Measurements from ENCODE around the gene HSPA9.

HSPA9 gene

DNA sequence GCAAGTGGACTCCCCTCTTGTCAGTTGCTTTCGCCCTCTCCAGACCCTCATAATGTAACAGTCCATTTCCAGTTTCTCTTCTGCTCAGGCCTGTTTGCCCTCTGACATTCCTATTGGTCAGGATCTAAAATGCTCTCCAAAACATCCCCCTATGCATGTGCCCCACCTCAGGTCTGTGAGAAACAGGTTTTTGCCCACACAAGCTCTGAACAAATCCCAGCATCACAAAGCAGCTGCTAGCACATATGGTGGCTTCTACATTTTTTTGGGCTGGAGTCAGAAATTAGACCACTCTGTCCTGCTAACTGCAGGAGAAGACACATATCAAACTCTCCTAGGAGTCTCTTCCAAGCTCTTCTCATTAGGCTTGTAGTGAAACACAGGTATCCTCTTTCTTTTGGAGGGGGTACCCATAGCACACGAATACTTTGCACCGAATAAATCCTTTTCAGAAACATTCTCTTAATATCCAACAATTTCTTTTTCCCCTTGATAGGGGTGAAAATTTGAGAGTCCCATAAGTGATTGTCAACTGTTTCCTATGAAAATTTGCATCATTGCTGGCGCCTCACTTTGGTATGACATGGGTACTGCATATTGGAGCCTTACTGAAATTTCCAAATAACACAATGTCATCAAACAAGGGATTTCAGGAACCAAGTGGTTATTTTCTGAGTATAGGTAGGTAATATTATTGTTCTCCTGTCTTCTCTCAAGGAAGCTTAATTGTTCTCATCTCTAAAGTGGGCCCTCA is 19.3 kb upstream of the HSPA9 start:
- peak; percentile 39 for DNase-seq

DNA sequence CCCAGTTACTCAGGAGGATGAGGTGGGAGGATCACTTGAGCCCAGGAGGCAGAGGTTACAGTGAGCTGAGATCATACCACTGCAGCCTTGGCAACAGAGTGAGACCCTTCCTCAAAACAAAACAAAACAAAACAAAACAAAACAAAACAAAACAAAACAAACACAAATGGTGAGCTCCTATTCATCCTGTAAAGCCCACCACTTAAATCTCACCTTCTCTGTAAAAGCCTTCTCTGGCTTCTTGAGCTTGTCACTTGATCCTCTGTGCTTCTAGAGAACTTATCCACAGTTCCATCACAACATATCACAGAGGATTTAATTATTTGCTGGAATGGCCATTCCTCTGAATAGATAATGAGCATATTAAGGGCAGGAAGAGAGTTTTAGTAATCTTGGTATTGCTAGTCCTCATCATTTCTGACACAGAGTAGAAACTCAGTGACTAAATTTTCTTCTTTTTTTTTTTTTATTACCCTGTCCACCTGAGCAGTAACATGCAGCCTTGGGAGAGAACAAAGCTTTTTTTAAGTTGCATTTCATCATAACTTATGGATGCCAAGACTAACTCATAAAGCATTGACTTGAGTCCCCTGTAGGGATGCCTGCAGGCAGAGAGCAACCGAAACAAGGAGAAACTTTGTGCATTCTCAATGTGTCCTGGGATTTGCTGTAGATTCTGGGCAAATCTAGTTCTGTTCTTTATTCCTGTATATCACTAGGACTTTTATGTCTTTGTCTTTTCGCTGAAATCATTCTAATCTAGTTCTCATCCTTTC is 13.0 kb upstream of the HSPA9 start:
- DNase-seq: no peak

DNA sequence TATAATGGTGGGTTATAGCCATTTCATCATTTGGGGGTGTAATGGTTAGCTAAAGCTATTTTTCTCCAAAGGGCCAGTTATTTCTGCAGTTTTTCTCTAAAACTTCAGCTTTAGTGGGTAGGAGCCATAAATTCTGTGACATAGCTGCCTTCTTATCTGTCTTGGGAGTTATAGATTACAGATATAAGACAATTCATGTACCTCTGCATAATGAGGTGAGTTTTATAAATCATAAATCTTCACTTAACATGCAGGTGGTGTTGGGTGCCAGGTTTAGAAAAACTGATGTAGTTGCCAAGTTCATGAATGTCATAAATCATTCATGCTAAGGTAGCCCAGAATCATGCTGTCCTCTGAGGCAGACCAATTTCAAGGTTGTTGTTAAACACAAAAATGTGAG is 10.0 kb upstream of the HSPA9 start:
- no peak for DNase-seq

DNA sequence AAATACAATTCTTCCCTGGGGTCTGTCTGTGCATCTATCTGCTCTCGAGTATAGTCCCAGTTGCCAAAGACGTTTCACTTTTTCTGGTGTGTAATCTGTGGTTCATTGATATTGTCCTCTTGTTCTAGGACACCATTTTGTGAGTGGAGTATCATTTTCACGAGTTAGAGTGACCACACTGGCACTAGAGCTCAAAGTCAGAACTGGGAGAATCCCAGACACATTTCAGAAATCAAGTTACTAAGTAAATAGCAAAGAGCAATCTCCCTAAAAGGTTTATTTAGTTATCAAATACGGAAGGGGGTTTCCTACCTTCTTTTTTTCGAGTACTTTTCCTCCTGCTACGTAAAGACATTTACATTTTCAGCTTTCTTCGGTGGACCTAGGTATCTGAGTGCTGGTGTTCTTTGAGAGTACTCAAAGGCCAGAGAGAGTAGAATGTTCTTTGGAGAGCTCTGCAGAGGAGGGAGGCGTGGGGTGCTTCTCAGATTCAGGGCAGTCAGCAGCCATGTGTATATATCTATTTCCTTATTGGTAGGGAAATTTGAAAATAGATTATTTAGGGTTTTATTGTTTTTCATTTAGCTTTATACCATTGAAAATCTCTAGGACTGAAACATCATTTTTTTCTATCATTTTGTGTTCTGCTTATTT is 8.9 kb upstream of the HSPA9 start:
- DNase-seq: no peak

DNA sequence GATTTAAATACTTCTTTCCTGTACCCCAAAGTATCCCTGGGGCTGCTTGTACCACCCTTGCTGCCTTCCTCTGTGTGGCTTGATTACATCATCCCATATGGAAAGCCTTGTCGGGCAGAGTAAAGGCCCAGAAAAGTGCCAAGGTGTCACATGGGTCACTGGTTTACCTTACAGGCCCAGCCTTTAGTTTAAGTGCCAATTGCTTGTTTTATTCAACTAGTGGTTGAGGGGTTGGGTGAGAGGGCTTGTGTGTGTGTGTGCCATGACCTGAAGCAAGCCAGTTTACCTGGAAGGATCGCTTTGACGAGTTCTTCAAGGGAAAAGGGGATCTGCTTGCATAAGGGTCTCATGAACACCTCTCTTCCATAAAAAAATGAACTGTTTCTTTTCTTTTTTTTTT is 7.8 kb upstream of the HSPA9 start:
- no peak for DNase-seq

DNA sequence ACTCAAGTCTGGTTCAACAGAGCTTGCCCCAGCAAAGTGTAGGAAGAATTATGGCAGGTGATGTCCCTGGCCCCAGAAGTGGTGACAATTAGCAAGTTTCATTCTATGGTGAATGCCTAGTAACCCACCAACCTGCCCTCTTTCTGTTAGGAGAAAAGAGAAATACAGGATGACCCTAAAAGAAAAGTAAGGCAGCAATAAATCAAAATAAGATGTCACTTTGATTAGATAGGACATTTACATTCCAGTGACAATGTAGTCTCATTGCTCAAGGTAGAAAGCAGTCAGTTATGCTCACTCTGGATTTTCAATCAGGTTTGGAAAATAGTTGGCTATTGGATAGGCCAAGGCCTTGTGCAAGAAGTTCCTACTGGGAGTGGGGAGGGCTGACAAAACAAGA is 5.6 kb upstream of the HSPA9 start:
- no peak for DNase-seq

DNA sequence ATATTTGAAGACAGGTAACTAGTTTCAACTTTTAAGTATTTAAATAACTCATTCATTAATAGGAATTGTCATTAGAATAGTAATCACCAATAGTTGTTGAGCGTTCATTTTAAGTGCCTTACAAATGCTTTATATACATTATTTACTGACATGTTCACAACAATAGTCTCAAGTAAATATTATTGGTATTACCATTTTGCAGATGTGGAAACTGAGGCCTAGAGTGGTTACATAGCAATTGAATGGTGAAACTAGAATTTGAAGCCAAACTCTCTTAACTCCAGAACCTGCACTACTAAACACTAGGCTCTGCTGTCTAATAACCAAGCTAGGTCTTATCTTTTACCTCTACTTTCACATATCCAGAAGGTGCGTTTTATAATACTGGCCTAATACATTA is 4.8 kb upstream of the HSPA9 start:
- no peak for DNase-seq

DNA sequence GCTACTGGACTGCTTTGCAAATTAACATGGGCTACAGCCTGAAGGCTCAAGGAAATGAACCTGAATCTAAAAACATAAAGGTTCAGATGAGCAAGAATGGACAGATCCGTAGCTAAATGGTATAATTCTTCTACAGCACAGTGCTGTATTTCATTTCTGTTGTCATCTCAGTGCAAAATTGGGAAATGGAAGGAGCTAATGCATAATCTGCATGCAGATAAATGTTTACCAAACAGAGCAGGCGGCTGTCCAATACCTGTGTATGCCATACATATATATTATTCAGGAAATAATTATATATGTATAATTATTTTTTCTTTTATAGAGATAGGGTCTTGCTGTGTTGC is 4.3 kb upstream of the HSPA9 start:
- no peak for DNase-seq

DNA sequence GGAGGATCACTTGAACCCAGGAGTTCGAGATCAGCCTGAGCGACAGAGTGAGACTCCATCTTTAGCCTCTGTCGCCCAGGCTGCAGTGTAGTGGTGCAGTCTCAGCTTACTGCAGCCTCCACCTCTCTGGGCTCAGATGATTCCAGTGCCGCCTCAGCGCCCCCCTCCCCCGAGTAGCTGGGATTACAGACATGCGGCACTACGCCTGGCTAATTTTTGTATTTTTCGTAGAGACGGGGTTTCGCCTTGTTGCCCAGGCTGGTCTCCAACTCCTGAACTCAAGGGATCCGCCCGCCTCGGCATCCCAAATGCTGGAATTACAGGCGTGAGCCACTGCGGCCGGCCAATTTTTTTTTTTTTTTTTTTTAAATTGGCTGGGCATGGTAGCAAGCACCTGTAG is 2.3 kb upstream of the HSPA9 start:
- DNase-seq: no peak

DNA sequence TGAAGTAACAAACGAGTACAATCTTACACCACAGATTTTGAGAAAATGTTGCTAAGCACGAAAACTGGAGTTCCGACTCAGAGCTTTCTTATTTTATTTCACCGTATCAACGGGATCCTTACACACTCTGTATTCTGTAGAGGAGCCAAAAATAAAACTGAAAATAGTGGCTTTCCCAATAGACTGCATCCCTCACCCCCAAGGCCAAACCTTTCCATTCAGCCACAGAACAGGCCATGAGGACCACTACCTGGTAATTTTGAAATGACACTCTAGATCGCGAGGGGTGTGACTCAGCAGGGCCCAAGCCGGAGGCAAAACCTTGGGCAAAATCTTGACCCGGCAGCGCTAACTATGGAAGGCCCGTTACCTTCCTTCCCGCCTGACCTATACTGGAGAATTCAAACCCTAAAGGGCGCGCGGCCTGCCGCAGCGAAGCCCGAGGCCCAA is 432 bp downstream of the HSPA9 start:
- DNase-seq: peak; percentile 59

DNA sequence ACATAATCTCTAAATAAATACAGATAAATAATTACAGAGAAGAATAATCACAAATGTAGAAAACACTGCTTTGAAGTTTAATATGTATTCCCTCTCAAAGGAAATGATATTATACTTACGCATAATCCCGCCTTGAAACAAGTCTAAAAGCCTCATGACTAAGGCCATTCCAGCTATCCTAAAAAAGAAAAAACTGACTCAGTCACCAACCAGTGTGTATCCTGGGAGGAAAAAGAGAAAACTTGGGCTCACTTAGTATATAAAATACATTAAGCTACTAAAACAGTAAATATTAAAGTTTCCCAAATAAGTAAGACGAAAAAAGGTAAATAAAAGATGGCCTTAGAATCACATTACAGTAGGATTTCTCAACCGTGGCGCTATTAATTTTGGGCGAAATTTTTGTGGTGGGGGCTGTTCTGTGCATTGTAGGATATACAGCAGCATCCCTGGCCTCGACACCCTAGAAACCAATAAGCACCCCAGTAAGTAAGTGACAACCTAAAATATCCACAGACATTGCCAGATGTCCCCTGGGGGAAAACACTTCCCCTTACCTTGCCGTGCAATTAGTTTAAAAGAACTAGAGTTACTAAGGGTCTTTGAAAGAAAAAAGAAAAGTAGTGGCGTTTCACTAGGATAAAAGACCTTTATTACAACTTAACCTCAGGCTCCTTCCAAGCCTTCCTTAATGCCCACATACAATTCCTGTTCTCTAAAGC is 1.1 kb downstream of the HSPA9 start:
- DNase-seq: no peak

DNA sequence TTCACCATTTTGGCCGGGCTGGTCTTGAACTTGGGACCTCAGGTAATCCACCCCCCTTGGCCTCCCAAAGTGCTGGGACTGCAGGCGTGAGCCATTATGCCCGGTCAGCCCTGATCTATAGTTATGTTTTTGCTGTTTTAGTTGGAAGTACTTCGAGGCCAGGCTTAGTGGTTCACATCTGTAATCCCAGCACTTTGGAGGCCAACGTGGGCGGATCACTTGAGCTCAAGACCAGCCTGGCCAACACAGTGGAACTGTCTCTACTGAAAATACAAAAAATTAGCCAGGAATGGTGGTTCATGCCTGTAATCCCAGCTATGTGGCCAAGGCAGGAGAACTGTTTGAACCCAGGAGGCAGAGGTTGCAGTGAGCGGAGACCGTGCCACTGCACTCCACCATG is 2.0 kb downstream of the HSPA9 start:
- no peak for DNase-seq

DNA sequence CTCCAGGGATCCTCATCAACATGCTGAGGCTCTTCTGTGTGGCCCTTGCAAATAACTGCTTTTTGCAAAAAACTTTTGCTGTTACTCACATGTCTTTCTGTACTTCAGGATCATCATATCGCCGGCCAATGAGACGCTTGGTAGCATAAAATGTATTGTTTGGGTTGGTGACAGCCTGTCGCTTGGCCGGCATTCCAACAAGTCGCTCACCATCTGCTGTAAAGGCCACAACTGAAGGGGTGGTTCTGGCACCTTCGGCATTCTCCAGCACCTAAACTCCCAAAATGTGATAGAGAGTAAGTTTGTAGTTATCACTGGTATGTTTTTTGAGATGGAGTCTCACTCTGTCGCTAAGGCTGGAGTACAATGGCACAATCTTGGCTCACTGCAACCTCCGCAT is 4.3 kb downstream of the HSPA9 start:
- DNase-seq: no peak

DNA sequence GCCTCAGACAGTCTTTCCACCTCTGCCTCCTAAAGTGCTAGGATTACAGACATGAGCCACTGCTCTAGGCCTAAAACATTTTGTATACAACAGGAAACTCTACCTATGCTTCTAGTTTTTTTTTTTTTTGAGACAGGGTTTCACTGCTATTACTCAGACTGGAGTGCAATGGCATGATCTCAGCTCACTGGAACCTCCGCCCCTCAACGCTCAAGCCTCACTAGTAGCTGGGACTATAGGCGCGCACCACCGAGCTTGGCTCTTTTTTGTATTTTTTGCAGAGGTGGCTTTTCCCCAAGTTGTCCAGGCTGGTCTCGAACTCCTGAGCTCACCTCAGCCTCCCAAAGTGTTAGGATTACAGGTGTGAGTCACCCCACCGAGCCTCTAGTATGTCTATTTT is 5.4 kb downstream of the HSPA9 start:
- DNase-seq: no peak

DNA sequence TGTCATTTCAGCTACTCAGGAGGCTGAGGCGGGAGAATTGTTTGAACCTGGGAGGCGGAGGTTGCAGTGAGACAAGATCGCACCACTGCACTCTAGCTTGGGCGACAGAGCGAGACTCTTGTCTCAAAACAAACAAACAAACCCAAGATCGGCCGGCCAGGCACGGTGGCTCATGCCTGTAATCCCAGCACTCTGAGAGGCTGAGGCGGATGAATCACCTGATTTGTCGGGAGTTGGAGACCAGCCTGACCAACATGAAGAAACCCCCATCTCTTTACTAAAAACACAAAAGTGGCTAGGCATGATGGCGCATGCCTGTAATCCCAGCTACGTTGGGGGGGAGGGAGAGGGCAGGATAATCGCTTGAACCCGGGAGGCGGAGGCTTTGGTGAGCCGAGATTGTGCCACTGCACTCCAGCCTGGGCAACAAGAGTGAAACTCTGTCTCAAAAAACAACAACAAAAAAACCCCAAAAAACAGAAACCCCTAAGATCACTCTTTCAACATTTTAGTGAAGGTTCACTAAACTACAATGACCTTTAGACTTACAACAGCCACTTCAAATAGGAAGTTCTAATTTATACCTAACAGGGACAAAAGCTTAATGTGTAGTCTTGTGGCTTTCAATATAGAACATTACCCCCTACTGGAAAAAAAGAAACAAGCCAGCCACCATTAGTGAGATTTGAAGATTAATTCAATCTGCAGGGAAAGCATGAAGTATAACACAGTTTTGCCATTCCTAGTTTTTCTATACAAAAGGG is 7.0 kb downstream of the HSPA9 start:
- DNase-seq: no peak

DNA sequence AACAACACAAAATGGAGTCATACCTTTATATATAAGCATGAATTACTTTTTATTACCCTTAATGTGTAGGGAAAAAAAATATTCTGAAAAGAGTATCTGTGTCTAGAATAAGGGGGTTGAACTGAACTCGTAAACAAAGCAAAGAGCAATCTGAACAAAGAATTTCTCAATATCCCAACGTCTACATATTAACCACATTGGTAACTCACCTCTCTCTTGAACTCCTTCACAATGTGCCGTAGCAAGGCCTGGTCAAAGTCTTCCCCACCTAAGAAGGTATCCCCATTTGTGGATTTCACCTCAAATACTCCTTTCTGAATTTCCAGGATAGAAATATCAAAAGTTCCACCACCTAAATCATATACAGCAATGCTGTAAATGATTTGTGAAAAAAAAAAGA is 8.4 kb downstream of the HSPA9 start:
- DNase-seq: no peak

DNA sequence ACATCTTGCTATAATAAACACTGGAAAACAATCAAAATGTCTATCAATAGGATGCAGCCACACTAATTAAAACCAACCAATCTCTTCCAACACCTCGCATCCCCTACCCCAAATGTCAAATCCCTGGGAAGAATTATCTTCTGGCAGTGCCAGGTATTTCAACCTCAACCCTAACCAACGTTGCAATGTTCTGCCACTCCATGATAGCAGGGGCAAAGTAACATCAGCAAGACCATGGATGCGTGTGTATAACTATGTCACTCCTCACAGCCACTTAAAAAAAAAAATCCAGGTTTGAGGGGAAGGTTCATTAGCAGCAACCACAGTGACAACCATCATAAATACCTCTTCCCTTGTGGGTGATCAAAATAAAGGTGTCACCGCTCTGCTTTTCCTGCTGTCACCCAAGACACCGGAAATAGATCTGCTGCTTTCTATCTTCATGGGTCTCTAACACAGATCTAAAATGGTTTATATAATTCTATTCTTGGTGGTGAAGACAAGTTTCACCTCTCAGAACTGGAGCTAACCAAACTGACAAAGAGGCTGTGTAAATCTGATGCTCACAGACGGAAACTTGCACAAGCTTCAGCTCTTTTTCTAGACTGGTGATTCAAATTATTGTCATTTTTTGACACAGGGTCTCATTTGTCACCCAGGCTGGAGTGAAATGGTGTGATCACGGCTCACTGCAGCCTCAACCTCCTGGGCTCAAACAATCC is 9.9 kb downstream of the HSPA9 start:
- DNase-seq: no peak

DNA sequence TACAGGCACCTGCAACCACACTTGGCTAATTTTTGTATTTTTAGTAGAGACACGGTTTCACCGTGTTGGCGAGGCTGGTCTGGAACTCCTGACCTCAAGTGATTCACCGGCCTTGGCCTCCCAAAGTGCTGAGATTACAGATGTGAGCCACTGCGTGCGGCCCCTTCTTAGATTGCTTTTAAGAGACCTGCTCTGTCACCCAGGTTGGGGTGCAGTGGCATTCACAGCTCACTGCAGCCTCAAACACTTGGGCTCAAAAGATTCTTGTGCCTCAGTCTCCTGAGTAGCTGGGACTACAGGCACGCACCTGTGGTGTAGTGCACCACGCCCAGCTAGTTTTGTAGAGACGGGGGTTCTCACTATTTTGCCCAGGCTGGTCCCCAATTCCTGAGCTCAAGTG is 11.0 kb downstream of the HSPA9 start:
- DNase-seq: no peak

DNA sequence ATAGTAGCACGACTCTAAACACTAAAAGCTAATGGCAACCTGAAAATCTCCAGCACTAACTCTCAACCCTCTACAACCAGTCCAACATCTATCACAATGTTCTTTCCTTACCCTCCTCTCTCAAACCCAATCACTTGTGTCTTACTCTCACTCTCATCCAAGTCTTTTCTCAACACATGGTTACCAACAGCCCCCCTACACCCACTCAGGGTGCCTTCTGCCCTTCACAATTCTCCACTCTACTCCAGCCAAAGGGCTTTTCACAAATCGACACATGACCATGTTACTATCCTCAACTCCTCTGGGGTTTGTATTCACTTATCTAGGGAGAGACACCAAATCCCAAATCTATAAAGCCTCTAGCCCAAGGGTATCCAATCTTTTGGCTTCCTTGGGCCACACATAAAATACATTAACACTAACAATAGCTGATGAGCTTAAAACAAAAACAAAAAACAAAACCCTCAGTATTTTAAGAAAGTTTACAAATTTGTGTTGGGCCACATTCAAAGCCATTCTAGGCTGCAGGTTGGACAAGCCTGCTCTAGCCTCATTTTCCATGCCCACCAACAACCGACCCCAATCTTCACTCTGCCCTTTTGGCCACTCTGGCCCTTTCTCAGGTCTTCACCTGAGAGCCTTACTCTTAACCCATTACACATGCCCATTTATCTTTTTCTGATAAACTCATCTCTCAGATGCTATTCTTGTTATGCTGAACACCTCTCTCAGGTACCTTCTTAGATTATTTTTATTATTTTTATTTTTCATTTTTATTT is 11.7 kb downstream of the HSPA9 start:
- DNase-seq: no peak

DNA sequence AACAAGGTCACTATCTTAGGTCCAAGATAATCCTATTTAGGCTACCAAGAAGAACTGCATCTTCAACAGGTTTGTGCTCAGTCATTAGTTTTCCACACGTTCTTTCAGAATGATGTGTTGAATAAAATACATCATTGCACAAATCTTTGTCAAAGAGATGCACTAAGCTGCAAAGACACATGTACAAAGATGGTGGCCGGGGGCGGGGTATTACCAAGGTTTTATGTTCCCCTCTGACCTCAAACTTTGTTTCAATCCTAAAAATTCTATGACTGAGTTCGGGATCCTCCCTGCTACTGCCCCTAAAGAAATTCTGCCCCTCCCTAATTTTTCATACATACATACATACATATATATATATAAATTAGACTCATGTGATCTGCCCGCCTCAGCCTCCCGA is 14.2 kb downstream of the HSPA9 start:
- no peak for DNase-seq

DNA sequence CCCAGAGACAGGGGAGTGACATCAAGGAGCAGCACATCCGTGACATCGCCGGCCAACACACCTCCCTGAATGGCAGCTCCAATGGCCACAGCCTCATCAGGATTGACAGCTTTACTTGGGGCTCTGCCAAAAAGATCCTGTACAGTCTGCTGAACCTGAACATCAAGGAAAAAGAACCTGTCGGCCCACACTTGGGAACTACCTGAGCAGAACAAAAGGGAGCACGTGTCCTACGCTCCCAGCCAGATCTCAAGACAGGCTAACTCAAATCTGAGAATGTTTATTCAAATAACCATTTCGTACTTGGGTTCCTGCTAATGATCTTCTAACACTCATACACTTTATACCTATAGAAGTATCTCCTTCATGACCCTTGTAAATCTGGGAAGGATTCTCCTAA is 15.3 kb downstream of the HSPA9 start:
- no peak for DNase-seq

Data from hematopoietic multipotent progenitor cell treated with erythropoietin and hydrocortisone succinate and interleukin-3 and kit ligand, for 6 days (in vitro differentiated cells).